HG03342 (cell line): ENCODE results near the gene SCGB1C1.

Experiments used
- ATAC-seq: cut with Tn5 transposase; IDR thresholded peaks from one replicate; pipeline ENCODE4 v1.9.1; 2021; ENCODE audit warnings: mild to moderate bottlenecking, moderate library complexity; ENCODE audit not compliant: unreplicated experiment

Gene SCGB1C1

GRCh38 chr11:204587-205109, 11.8 kb downstream of the SCGB1C1 start:
- ATAC-seq, result no peak

GRCh38 chr11:205221-206001, 12.5 kb downstream of the SCGB1C1 start:
- ATAC-seq, result no peak

- ATAC-seq, result no peak
Observed at GRCh38 chr11:206002-206384, 13.1 kb downstream of the SCGB1C1 start.

GRCh38 chr11:206526-207207, 13.8 kb downstream of the SCGB1C1 start:
- ATAC-seq, result no peak

- ATAC-seq, result peak; percentile 70
Observed at GRCh38 chr11:207208-207862, 14.5 kb downstream of the SCGB1C1 start, which contains the start of the genes BET1L and RIC8A. TSS of gene BET1L (minus strand) at chr11:207399. CDS start at chr11:207321, 78 bp downstream. TSS of gene RIC8A (plus strand) at chr11:207708. CDS start at chr11:208855, 1,147 bp downstream.

GRCh38 chr11:207863-208180, 14.9 kb downstream of the SCGB1C1 start:
- ATAC-seq, result no peak

GRCh38 chr11:208181-208916, 15.5 kb downstream of the SCGB1C1 start:
- ATAC-seq, result peak; percentile 40

GRCh38 chr11:208917-209260, 16.0 kb downstream of the SCGB1C1 start:
- peak; percentile 0 for ATAC-seq

GRCh38 chr11:209275-210121, 16.6 kb downstream of the SCGB1C1 start:
- no peak for ATAC-seq

- ATAC-seq, result no peak
Observed at GRCh38 chr11:210122-210802, 17.4 kb downstream of the SCGB1C1 start.

- no peak for ATAC-seq
Observed at GRCh38 chr11:210803-211180, 17.9 kb downstream of the SCGB1C1 start.

- no peak for ATAC-seq
Observed at GRCh38 chr11:211295-211694, 18.4 kb downstream of the SCGB1C1 start.

- no peak for ATAC-seq
Observed at GRCh38 chr11:211741-212140, 18.9 kb downstream of the SCGB1C1 start.

GRCh38 chr11:212150-213100, 19.5 kb downstream of the SCGB1C1 start:
- no peak for ATAC-seq

- no peak for ATAC-seq
Observed at GRCh38 chr11:213111-213510, 20.2 kb downstream of the SCGB1C1 start.

GRCh38 chr11:214083-214482, 21.2 kb downstream of the SCGB1C1 start:
- no peak for ATAC-seq

- no peak for ATAC-seq
Observed at GRCh38 chr11:215581-216037, 22.7 kb downstream of the SCGB1C1 start.
